ENCODE measurements around the gene TEX54. TPM values are rescaled to one million over a fixed set of nuclear protein-coding genes. Genes with fewer than 3 reads are reported as not detected.

Gene TEX54
- total RNA-seq, 1 experiment from 2014 or later: not detected

DNA sequence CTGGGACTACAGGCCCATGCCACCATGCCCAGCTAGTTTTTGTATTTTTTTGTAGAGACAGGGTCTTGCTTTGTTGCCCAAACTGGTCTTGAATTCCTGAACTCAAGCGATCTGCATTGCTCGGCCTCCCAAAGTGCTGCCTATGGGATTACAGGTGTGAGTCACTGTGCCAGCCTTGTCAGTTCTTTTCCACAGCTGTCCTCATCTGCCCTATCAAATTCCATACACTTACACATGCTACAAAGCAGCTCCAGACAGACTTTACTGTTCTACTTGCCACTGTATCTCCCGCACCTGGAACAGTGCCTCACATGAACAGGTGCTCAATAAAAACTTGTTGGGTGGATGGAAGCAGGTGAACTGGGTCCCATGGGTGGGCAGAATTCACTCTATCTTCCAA lies 9.0 kb downstream of the TEX54 start:
- Mint-ChIP-seq H3K27me3 (ENCODE audit: unreplicated experiment) (no peaks in the 10 kb centered on the region), H3K4me3 (ENCODE audit: low read depth, unreplicated experiment) (no peak overlapping the region), H3K36me3 (ENCODE audit: insufficient read depth, unreplicated experiment) (peaks cover 69% of the 10 kb centered on the region), H3K27ac (ENCODE audit: unreplicated experiment) (no peak overlapping the region), H3K9me3 (ENCODE audit: low read depth, unreplicated experiment) (no peaks in the 10 kb centered on the region), H3K4me1 (ENCODE audit: low read depth, unreplicated experiment) (no peaks in the 10 kb centered on the region)
- no peak for DNase-seq
- no peak for TF ChIP-seq CTCF (IDR thresholded peaks at IDR 0.05; ENCODE audit: unreplicated experiment)
- no TSS peak for BruUV-seq (replicated peaks)
- intact Hi-C loops (cut with micrococcal nuclease; ENCODE audit: unreplicated experiment): no loop called here
- CTCF ChIA-PET: no interaction called here

DNA sequence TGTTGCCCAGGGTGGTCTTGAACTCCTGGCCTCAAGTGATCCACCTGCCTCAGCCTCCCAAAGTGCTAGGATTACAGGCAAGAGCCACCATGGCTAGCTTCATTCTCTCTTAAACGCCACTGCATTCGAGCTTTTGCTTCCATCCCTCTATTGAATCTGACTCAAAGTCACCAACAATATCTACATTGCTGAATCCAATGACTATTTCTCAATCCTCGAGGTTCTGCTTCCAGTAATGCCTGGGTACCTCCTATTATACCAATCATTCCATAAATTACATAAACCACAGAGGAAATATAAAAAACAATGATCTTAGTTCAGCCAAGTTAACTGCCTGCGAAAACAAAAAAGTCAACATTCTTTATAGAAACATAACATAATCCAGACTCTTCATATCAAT lies 15.5 kb downstream of the TEX54 start:
- intact Hi-C loops (cut with micrococcal nuclease; ENCODE audit: unreplicated experiment): no loop called here
- no peak for DNase-seq
- Mint-ChIP-seq H3K27ac (ENCODE audit: unreplicated experiment) (no peak overlapping the region), H3K36me3 (ENCODE audit: insufficient read depth, unreplicated experiment) (peaks cover 49% of the 10 kb centered on the region), H3K27me3 (ENCODE audit: unreplicated experiment) (no peaks in the 10 kb centered on the region), H3K4me3 (ENCODE audit: low read depth, unreplicated experiment) (no peak overlapping the region), H3K9me3 (ENCODE audit: low read depth, unreplicated experiment) (no peaks in the 10 kb centered on the region), H3K4me1 (ENCODE audit: low read depth, unreplicated experiment) (no peaks in the 10 kb centered on the region)
- no peak for TF ChIP-seq CTCF (IDR thresholded peaks at IDR 0.05; ENCODE audit: unreplicated experiment)
- CTCF ChIA-PET: no interaction called here
- no TSS peak for BruUV-seq (replicated peaks)

- no peaks in the 10 kb centered on the region for H3K9me3 Mint-ChIP-seq (ENCODE audit: low read depth, unreplicated experiment)
- H3K36me3 Mint-ChIP-seq (ENCODE audit: insufficient read depth, unreplicated experiment): peaks cover 47% of the 10 kb centered on the region
- no peaks in the 10 kb centered on the region for H3K27me3 Mint-ChIP-seq (ENCODE audit: unreplicated experiment)
- no peak for TF ChIP-seq CTCF (IDR thresholded peaks at IDR 0.05; ENCODE audit: unreplicated experiment)
- no peak overlapping the region for H3K27ac Mint-ChIP-seq (ENCODE audit: unreplicated experiment)
- CTCF ChIA-PET: interaction anchor here (0.6 to 1.2 kb wide), 2 partner anchors 12 to 183 kb away, joined by 3 to 4 read pairs; no protein-coding TSS in a partner anchor
- no peak overlapping the region for H3K4me3 Mint-ChIP-seq (ENCODE audit: low read depth, unreplicated experiment)
- intact Hi-C loops (cut with micrococcal nuclease; ENCODE audit: unreplicated experiment): no loop called here
- no peaks in the 10 kb centered on the region for H3K4me1 Mint-ChIP-seq (ENCODE audit: low read depth, unreplicated experiment)
- no TSS peak for BruUV-seq (replicated peaks)
- no peak for DNase-seq
Observed at GRCh38 chr11:62816557-62816956, 16.1 kb downstream of the TEX54 start.

DNA sequence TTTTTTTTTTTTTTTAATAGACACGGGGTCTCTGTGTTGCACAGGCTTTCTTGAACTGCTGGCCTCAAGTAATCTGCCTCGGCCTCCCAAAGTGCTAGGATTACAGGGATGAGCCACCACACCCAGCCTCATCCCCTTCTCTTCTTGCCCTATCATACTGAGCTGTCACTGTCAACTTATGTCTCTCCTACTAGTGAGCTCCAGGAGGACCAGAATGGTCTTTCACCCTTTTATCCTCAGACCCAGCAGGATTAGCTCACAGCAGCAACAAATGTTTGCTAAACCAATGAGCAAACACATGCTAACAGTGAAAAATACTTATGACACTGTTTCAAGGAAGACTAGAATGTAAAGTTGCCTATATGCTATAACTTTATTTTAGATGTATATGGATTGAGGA lies 21.0 kb downstream of the TEX54 start:
- intact Hi-C loops (cut with micrococcal nuclease; ENCODE audit: unreplicated experiment): no loop called here
- BruUV-seq (replicated peaks): no TSS peak
- Mint-ChIP-seq H3K36me3 (ENCODE audit: insufficient read depth, unreplicated experiment) (peaks cover 22% of the 10 kb centered on the region), H3K4me1 (ENCODE audit: low read depth, unreplicated experiment) (peaks cover 6% of the 10 kb centered on the region), H3K4me3 (ENCODE audit: low read depth, unreplicated experiment) (no peak overlapping the region), H3K27ac (ENCODE audit: unreplicated experiment) (no peak overlapping the region), H3K9me3 (ENCODE audit: low read depth, unreplicated experiment) (no peaks in the 10 kb centered on the region), H3K27me3 (ENCODE audit: unreplicated experiment) (no peaks in the 10 kb centered on the region)
- TF ChIP-seq CTCF (IDR thresholded peaks at IDR 0.05; ENCODE audit: unreplicated experiment): no peak
- CTCF ChIA-PET: interaction anchor here (0.8 kb wide), 1 partner anchor 30 kb away, joined by 3 read pairs; no protein-coding TSS in a partner anchor
- no peak for DNase-seq

Data from Calu3 (cell line).